HG03064 (cell line): ENCODE data around the gene LDAH.
"Not testable (repeated sequence)": the region's sequence is repeated elsewhere in the genome, so short reads cannot be mapped to it uniquely, and the experiment has no call there.

Experiments
- ATAC-seq: cut with Tn5 transposase; IDR thresholded peaks from one replicate; pipeline ENCODE4 v1.9.1; 2021; ENCODE audit warnings: low read depth; ENCODE audit not compliant: unreplicated experiment

Gene LDAH

DNA sequence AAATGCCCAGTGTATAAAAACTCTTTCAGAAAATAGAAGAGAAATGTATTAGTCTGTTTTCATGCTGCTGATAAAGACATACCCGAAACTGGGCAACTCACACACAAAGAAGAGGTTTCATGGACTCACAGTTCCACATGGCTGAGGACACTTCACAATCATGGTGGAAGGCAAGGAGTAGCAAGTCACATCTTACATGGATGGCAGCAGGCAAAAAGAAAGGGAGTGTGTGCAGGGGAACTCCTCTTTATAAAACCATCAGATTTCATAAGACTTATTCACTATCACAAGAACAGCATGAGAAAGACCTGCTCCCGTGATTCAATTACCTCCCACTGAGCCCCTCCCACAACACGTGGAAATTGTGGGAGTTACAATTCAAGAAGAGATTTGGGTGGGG, 29.0 kb downstream of the LDAH start:
- not testable (repeated sequence) for ATAC-seq

DNA sequence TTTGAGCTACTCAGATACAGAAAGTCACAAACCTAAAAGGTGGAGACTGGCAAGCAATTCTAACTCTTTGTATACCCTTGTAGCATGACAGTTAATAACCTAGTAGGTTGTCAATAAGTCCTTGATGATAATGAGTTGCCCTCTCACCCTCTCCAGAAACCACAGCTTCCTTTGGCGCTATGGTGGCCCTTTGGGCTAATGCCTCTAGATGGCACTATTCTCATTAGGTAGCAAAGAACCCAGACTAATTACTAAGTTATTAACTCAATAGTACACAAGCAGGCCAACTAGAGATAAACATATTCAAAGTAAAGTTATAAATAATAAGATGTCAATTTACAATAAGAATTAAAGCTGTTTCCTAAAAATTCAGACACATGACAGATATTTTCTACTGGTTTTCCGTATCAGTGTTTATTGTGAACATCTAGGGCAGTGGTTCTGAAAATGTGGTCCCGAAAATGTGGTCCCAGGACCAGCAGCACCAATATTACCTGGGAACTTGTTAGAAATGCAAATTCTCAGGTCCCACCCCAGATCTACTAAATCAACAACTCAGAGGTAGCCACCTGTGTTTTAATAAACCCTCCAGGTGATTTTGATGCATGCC, 41.1 kb downstream of the LDAH start:
- ATAC-seq: no peak

DNA sequence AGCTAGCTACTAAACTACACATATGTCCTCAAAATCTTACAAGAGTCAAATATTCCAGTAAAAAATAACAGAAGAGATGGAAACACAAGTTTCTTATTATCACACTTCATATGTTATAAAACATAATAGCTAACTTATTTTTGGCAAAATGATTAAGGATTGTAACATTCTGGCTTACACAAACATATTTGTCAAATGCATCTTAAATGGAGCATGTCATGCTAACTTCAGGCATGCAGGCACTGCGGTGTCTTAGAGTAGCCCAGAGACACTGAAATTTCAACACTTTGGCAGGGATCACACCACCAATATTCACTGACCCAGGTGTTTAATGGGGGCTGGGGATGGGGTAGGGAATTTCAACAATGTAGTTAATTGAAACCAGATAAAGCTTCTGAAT, 51.6 kb downstream of the LDAH start:
- ATAC-seq: no peak

DNA sequence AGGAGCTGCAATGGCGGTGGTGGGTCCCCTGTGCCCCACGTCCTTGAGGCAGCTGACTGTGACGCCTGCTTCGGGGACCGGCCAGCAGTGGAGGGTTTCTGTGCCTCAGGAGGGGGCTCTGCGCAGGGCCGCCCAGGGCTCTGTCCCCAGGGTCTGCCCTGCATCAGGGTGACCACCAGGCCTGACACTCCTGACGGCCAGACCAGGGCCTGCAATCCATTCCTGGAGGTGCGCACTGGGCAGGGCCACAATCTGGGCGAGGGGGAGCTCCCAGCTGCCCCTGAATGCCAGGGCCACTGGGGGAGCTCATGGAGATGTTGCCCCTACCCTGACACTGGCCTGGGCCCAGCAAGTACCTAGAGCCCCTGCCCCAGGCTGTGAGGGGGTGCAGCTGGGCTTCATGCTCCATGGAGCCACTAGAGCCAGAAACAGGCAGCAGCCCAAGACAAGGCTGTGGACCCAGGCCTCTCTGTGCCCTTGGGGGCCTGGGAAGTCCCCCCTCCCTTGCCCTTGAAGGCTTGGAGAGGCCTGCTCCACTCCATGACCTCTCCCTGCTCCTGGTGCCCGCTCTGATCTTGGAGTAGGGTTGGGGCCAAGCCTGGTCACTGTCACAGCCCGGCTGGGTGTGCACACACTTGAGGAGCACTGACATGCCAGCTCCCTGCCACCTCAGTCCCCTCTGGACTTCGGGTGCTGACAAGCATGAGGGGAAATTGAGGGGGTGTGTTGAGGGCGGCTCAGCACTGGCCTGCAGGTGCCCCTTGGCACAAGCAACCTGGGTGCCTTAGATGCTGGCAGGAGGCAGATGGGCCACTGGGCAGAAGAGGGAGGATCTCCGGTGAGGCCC, 55.9 kb downstream of the LDAH start:
- no peak for ATAC-seq

DNA sequence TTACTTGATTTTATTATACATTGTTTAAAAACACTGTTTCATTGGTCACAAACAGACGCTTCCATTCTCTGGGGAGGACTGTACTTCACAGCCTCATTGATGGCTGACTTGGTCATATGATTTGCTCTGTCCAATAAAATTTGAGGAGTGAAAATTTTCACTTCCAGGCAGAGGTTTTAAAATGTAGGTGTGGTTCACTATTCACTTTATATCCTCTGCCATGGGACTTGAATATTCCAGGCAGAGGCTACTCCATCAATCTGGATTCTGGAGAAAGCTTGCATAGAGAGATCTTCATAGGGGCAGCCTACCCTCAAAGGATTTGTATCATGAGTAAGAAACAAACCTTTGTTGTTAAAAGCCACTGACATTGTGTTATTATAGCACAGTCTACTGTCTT, 56.7 kb downstream of the LDAH start:
- no peak for ATAC-seq

DNA sequence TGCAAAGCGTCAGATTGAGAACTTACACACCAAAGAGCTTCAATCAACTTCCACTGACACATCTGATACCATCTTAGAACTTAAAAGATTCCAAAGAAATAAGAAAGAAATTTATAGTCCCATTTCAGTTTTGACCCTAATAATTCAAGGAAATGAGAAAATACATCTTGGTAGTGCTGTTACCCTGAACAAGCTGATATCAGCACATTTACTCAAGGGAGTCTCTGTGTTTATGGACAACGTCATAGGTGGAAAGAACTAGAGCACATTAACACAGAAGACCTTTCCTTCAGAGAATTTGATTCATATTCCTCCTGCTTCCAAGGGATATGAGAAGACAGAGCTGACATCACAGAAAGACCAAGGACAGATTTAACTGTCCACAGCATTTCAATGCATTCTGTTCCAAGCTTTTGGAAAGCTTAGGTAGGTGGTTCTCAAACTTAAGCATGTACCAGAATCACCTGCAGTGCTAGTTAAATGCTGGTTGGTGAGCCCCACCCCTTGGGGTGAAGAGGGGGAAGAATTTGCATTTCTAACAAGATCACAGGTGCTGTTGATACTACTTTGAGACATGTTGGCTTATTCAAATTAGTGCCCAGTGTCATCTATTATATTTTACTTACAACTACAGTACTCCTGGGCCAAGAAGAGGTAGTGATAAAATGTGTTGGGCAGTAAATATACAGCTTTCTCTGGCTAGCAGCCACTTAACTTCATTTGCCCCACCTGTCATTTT, 59.8 kb downstream of the LDAH start:
- no peak for ATAC-seq

DNA sequence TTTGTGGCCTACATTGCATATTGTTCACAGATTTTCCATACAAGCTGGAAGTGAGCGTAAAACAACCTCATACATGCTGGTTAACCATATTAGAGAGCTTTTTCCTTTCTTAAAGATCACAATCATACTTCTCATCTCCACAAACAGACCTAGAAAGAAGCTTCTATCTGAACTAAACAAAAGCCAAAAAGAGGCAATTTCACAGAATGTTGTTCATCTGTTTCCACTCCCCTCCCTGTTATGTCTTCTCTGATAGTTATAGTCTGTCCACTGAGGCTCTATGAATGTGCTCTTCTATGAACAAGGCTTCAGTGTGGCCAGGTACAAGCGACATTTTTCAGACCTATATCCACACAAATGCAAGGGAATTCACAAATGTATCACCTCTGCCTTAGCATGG, 63.4 kb downstream of the LDAH start:
- no peak for ATAC-seq

DNA sequence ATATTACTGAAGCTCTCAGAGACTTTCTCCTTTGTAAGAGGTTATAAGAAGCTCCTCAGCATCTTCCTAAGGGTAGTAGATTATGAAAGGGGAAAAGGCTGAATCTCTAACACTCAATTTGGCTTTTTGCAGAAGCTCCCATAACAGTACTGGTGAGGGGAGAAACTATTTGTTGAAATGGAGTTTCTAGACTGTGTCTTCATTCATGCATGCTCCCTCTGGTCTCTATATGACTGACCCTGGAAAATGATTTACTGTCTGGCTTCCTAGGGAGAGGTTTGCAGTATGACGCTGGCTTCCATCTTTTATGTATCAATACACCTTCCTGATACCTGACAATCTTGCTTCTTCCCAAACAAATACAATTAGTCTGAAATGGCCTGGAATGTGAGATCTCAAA, 63.9 kb downstream of the LDAH start:
- peak; percentile 86 for ATAC-seq

DNA sequence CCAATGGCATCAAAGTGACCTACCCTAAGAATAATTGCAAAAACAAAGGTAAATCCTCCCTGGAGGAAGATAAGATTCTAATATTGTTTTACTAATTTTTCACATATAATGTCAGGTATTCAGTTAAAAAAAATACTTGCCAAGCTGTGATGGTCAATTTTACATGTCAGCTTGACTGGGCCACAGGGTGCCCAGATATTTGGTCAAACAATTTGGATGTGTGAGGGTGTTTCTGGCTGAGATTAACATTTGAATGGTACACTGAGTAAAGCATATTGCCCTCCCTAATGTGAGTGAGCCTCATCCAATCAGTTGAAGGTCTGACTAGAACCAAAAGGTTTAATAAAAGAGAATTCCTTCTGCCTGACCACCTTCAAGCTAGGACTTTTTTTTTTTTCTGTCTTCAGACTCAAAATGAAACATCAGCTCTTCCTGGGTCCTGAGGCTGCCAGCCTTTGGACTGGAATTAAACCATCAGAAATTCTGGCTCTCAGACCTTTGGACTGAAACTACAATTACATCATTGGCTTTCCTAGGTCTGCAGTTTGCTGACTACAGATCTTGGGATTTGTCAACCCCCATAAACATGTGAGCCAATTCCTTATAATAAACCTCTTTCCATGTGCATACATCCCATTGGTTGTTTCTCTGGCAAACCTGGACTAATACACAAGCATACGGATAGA, 65.4 kb downstream of the LDAH start:
- no peak for ATAC-seq

DNA sequence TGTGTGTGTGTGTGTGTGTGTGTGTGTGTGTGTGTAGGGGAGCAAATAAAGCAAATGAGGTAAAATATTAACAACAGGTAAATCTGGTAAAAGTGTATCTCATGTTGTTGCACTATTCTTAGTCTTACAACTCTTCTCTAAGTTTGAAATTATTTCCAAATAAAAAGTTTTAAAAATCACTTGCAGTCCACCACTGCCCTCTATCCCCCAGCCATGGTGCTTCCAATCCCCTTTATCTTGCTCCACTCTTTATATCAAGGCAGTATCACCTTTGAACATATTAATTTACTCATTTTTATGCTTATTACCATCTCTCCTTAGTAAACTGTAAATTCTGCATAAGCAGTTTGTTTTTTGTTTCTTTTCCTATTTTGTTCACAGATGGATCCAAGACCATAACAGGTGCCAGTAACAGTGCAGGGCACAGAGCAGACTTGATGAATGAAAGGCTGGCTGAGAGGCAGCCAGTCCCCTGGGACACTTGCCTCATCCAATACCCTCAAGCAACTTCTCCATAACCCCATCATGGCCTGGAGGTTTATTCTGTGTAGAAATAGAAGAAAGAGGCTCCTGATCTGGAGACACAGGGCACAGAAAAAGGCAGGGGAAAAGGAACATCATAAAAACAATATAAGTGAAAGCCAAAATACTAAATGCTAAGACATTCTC, 67.6 kb downstream of the LDAH start:
- ATAC-seq: no peak

DNA sequence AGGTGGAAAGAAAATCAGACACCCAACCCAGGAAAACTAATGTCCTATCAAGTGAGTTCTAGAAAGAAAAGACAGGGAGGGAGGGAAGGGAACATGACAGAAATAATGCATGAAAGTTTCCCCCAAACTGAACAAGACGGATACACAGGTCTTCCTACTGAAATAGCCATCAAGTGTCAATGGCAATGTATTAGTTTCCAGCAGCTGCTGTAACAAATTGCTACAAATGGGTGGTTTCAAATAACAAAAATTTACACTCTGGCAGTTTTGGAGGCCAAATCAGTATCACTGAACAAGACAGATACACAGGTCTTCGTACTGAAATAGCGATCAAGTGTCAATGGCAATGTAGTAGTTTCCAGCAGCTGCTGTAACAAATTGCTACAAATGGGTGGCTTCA, 70.6 kb downstream of the LDAH start:
- no peak for ATAC-seq

DNA sequence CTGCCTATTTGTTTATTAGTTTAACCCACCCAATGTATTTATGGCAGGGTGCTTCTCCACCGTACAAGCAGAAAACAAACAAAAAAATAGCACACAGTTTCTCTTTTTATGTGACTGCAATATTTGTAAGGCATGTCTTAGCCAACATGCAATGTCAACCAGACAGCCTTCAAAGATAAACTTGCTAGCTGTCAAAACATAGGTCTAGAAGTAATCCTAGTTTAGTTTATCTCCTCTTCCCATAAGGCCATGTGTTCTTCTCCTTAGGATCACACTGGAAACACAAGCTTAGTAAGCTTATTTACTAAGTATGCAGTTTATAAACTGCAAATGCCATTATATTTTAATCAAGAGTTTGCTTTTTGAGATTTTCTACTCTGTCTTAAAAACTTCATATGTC, 75.6 kb downstream of the LDAH start:
- no peak for ATAC-seq

DNA sequence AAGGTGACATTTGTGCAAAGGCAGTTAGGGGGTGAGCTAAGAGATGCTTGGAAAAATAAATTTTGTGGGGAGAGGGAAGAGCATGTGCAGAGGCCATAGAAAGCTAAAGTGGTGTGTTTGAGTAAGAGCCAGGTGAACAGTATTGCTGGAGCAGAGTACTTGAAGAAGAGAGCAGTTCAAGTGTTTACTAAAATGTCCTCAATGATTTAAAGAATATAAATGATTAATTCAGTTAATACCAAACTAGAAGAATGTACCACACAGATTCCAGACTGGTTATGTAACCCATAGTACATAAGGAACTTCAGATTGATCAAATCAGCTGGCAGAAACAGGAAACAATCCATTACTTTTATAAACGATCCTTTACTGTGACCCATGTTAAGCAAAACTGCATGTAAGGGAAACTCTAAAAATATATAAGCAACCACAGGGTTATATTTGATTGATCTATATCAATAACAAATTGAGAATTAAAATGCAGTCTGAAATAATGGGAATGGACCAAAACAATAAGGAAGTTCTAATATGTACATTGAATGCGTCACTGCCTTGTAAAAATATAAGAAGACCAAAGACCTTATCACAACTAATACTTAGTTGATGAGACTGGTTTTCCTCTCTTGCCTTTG, 76.9 kb downstream of the LDAH start:
- no peak for ATAC-seq

DNA sequence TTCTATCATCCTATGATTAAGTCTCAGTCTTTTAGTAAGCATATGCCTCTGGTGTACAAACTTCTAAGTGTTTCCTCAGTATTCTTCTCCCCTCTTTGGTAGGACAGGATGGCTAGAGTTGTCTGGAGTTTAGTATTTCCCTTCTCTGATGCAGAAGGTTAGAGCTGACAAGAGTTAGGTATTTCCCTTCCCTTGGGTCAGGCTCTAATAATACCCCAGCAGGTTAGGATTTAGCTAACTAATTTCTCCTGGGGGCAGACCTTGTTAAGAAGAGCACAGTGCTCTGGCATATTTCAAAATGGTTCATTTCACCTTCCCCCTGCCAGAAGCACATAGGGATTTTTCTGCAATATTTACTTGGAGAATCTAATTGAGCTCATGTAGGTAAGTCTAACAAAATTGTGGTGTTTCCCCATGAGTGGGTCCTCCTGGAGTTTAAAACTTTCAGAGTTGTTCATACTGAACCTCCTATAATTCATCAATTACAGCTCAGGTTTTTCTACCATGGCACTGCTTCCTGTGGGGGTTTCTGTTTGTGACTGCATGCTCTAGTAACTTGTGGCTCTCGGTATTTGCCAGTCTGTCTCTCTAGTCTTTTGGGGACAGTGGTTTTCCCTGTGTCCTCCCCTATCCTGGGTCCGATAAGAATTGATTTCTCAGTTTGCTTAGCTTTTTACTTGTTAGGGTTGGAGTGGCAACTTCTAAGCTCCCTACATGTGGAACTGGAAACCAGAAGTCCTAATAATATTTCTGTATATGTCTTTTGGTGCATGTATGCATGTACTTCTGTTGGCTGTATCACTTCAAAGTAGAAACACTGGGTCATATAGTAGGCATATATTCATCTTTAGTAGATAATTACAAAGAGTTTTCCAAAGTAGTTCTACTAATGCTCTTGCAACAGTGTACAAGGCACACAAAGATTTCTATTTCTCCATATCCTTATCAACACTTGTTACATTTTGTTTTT, 78.2 kb downstream of the LDAH start:
- ATAC-seq: peak; percentile 96

DNA sequence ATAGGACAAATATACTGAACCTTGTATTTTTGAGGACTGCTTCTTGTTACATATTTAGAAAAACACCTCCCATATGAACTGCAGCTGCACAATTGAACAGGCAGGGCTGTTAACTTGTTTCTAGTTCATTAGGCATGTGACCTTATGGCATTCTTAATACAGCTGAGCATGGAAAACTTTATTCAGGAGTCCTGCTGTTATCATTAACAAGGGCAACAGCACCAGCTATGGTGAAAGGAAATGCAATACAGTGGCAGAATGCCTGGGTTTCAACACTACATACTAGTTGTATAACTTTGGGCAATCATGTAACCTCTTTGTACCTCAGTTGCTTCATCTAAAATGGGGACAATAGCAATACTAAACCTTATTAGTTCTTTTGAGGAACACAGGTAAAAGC, 84.1 kb downstream of the LDAH start:
- ATAC-seq: no peak

DNA sequence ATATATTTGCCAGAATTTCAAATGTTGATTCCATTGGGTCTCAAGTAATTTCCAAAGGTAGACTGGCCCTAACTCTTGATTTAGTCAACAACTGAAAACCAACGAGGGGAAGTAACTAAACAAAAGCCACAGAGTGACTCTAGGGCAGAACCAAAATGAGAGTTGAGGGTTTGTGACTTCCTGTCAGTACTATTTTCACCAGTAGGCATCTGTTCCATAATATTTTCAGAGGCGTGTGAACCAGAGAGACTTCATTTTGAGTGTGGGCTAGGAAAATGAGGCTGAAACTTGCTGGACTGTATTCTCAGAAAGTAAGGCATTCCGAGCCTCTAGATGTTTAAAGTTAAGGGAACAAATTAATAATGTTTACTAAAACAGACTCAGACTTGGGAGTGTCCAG, 85.4 kb downstream of the LDAH start:
- ATAC-seq: peak; percentile 96

DNA sequence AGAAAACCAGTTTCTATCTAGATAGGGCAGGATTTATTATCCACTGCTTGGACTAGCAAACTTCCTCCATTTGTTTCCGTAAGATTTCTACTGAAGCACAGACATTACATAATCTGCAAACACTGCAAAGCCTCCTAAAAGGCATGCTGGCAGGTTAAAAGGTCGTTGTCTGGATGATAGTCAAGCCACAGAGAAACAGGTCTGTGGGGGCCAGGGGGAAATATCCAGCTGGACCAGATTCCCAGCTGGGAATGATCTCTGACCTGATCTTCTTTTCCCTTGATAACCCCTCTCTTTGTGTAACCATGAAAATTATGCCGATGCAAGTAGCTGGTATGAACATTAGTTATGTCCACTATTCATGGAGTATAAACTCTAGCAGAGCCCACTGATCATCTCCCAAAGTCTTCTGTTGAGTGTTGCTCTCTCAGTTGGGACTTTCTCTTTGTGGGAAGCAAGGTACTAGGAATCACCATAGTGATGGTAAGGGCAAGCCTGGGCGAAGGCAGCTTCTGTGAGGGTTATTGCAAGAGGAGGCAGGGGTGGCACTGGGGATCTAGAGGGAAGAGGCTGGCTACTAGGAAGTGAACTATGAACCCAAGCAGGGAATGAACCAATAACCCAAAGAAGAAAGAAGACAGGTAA, 94.7 kb downstream of the LDAH start:
- ATAC-seq: no peak

DNA sequence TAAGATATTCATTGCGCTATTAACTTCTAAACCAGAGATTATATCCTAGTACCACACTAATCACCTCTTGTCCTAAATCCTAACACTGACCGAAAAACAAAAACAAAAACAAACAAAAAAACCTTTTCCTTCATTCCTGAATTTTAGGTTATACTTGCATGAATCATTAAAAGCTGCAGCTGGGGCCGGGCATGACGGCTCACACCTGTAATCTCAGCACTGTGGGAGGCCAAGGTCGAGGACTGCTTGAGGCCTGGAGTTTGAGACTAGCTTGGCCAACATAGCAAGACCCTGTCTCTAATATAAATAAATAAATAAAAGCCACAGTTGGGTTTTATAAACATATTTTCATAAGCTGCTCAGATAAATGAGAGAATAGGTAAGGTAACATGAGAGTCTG, 96.0 kb downstream of the LDAH start:
- no peak for ATAC-seq
